DND-41 (cell line): ENCODE measurements around the gene SPIB.

ENCODE experiments used
- ATAC-seq: fragments of 200-7000 bp; cut with Tn5 transposase; 3 replicates; pipeline ENCODE4 v1.9.1; 2021; ENCODE audit warnings: low read depth; ENCODE audit not compliant: insufficient read depth
- DNase-seq: peaks from one replicate; pipeline ENCODE4 v3.0.0-alpha.2; 2020
- H2AFZ ChIP-seq: 2 replicates; pipeline ENCODE4 v1.6.0; 2012; ENCODE audit warnings: low read depth, low read length
- H3K27ac ChIP-seq: 2 replicates; pipeline ENCODE4 v1.5.1; 2012; ENCODE audit warnings: low read length, inconsistent platforms
- H3K27me3 ChIP-seq: fragments of 200-600 bp; sonication (generic); 2 replicates; pipeline ENCODE4 v1.6.0; 2012; ENCODE audit warnings: low read length, mild to moderate bottlenecking, inconsistent platforms; ENCODE audit not compliant: insufficient read depth, poor library complexity
- H3K36me3 ChIP-seq: 2 replicates; pipeline ENCODE4 v1.5.1; 2012; ENCODE audit warnings: low read length, inconsistent platforms; ENCODE audit not compliant: insufficient read depth
- H3K4me1 ChIP-seq: 2 replicates; pipeline ENCODE4 v1.5.1; 2012; ENCODE audit warnings: mild to moderate bottlenecking, low read length; ENCODE audit not compliant: insufficient read depth
- H3K4me2 ChIP-seq: 2 replicates; pipeline ENCODE4 v1.6.0; 2012; ENCODE audit warnings: mild to moderate bottlenecking, moderate library complexity, low read length, inconsistent platforms; ENCODE audit not compliant: insufficient read depth
- H3K4me3 ChIP-seq, 2 experiments: fragments of 200-600 bp in 1 of 2; shearing (Covaris generic) in 1 of 2; 2 replicates each; pipeline ENCODE4 v1.5.1; 2012 to 2016; ENCODE audit warnings: inconsistent platforms in 2 of 2, low read length in 2 of 2, mild to moderate bottlenecking in 2 of 2, low read depth in 1 of 2, moderate library complexity in 1 of 2
- H3K79me2 ChIP-seq: 2 replicates; pipeline ENCODE4 v1.6.0; 2012; ENCODE audit warnings: low read length, inconsistent platforms; ENCODE audit not compliant: insufficient read depth
- H3K9ac ChIP-seq: 2 replicates; pipeline ENCODE4 v1.6.0; 2012; ENCODE audit warnings: low read depth, mild to moderate bottlenecking, inconsistent platforms, low read length, moderate library complexity
- H3K9me3 ChIP-seq: 2 replicates; pipeline ENCODE4 v1.5.1; 2012; ENCODE audit warnings: low read length, moderate library complexity, mild to moderate bottlenecking, inconsistent platforms; ENCODE audit not compliant: insufficient read depth, severe bottlenecking
- H4K20me1 ChIP-seq: 2 replicates; pipeline ENCODE4 v1.6.0; 2012; ENCODE audit warnings: low read length; ENCODE audit not compliant: insufficient read depth
- EZH2 ChIP-seq: IDR thresholded peaks from 3 replicates; pipeline ENCODE4 v1.6.1; 2012; ENCODE audit warnings: borderline replicate concordance, low read depth, mild to moderate bottlenecking, moderate library complexity, low read length, inconsistent platforms; ENCODE audit not compliant: severe bottlenecking
- TF ChIP-seq, protein P1 (sequence below): IDR thresholded peaks from 2 replicates; pipeline ENCODE4 v1.5.1; 2012; ENCODE audit warnings: borderline replicate concordance, low read length, moderate library complexity, mild to moderate bottlenecking; ENCODE audit not compliant: poor library complexity, severe bottlenecking; ENCODE audit errors: extremely low read depth

Gene SPIB

DNA sequence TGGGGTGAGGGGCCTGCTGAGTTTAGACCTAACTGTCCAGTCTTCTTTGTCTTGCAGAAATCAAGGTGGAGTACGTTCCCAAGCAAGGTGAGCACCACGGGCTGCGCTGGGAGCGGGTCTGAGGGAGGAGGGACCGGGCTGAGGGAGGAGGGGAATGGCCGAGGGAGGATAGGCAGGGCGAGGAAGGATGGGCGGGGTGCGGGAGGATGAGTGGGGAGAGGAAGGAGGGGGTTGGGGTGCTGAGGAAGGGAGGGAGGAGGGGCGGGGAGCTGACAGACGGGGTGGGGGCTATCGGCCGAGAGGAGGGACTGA is 32.4 kb downstream of the SPIB start:
- no peaks in the 10 kb centered on the region for H3K9me3 ChIP-seq
- H3K4me2 ChIP-seq = no peak overlapping the region
- no peak overlapping the region for H3K27ac ChIP-seq
- H3K4me1 ChIP-seq = no peaks in the 10 kb centered on the region
- no peak for ATAC-seq
- no peak overlapping the region for H3K9ac ChIP-seq
- H2AFZ ChIP-seq = no peak overlapping the region
- DNase-seq = no peak
- no peak for TF ChIP-seq EZH2
- TF ChIP-seq, protein P1, sequence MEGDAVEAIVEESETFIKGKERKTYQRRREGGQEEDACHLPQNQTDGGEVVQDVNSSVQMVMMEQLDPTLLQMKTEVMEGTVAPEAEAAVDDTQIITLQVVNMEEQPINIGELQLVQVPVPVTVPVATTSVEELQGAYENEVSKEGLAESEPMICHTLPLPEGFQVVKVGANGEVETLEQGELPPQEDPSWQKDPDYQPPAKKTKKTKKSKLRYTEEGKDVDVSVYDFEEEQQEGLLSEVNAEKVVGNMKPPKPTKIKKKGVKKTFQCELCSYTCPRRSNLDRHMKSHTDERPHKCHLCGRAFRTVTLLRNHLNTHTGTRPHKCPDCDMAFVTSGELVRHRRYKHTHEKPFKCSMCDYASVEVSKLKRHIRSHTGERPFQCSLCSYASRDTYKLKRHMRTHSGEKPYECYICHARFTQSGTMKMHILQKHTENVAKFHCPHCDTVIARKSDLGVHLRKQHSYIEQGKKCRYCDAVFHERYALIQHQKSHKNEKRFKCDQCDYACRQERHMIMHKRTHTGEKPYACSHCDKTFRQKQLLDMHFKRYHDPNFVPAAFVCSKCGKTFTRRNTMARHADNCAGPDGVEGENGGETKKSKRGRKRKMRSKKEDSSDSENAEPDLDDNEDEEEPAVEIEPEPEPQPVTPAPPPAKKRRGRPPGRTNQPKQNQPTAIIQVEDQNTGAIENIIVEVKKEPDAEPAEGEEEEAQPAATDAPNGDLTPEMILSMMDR = no peak
- no peaks in the 10 kb centered on the region for H3K36me3 ChIP-seq
- H4K20me1 ChIP-seq = no peaks in the 10 kb centered on the region; the same call in 1 of the 2 replicates
- no peaks in the 10 kb centered on the region for H3K27me3 ChIP-seq
- no peak overlapping the region for H3K4me3 ChIP-seq
- H3K79me2 ChIP-seq = no peaks in the 10 kb centered on the region

DNA sequence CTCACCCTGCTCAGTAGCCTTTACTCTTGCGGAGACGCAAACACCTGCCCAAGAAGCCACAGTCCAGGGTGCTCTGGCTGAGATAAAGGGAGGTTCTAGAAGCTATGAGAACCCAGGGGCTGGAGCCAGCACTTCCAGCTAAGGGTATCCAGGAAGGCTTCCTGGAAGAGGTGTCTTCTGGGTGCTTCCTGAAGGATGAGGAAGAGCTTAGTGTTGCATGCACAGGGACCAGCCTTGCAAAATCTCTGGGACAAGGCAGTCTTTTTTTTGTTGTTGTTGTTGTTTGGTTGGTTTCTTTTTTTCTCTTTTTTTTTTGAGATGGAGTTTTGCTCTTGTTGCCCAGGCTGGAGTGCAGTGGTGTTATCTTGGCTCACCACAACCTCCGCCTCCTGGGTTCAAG is 34.5 kb downstream of the SPIB start:
- DNase-seq (no peak), ATAC-seq (no peak)
- Histone ChIP-seq H3K9me3 (no peaks in the 10 kb centered on the region), H3K4me1 (no peaks in the 10 kb centered on the region), H3K79me2 (no peaks in the 10 kb centered on the region), H3K27me3 (no peaks in the 10 kb centered on the region), H4K20me1 (no peaks in the 10 kb centered on the region; the same call in 1 of the 2 replicates), H3K9ac (no peak overlapping the region), H3K4me3 (no peak overlapping the region), H3K27ac (no peak overlapping the region), H3K36me3 (no peaks in the 10 kb centered on the region), H2AFZ (no peak overlapping the region), H3K4me2 (no peak overlapping the region)
- TF ChIP-seq EZH2 = no peak
- TF ChIP-seq, protein P1 = no peak

- Histone ChIP-seq H3K36me3 (no peaks in the 10 kb centered on the region), H3K27me3 (no peaks in the 10 kb centered on the region), H3K4me3 (no peak overlapping the region), H3K27ac (no peak overlapping the region), H2AFZ (no peak overlapping the region), H3K79me2 (no peaks in the 10 kb centered on the region), H3K4me1 (no peaks in the 10 kb centered on the region), H3K4me2 (no peak overlapping the region), H4K20me1 (no peaks in the 10 kb centered on the region), H3K9me3 (no peaks in the 10 kb centered on the region), H3K9ac (no peak overlapping the region)
- TF ChIP-seq, protein P1 = no peak
- no peak for TF ChIP-seq EZH2
- DNase-seq (no peak), ATAC-seq (no peak)
Measured at GRCh38 chr19:50455992-50456391, 37.3 kb downstream of the SPIB start.

DNA sequence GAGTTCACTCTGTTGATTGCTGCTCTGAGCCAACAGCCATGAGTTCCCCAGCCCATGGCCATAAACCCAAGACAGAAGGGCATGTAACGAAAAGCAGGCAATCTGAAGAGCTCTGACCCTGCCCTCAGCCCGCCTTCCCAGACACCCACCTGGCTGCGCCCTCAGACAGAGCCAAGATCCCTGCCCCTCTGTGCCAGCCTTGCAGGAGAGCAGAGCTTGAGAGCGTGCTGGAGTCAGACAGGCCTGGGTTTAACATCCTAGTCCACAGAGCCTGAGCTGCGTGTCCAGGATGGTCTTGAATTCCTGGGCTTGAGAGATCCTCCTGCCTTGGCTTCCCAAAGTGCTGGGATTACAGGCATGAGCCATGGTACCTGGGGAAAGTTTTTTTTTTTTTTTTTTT is 38.6 kb downstream of the SPIB start:
- no peaks in the 10 kb centered on the region for H3K36me3 ChIP-seq
- H3K79me2 ChIP-seq = no peaks in the 10 kb centered on the region
- H3K27ac ChIP-seq = no peak overlapping the region
- ATAC-seq (no peak), DNase-seq (no peak)
- no peaks in the 10 kb centered on the region for H3K27me3 ChIP-seq
- H3K4me2 ChIP-seq = no peak overlapping the region
- H3K9me3 ChIP-seq = no peaks in the 10 kb centered on the region
- H3K9ac ChIP-seq = no peak overlapping the region
- TF ChIP-seq, protein P1 = no peak
- H2AFZ ChIP-seq = no peak overlapping the region
- H4K20me1 ChIP-seq = no peaks in the 10 kb centered on the region
- no peaks in the 10 kb centered on the region for H3K4me1 ChIP-seq
- H3K4me3 ChIP-seq = no peak overlapping the region
